ENCODE measurements around the gene SAPCD2.
"Not testable (repeated sequence)": the region's sequence is repeated elsewhere in the genome, so short reads cannot be mapped to it uniquely, and the experiment has no call there.

SAPCD2 gene

GRCh38 chr9:137070201-137070905 is at the start of gene SAPCD2:
Gene SAPCD2 (minus strand): TSS chr9:137070557. CDS start chr9:137070460, 97 bp downstream.
- H3K4me1 Mint-ChIP-seq (ENCODE audit: low read depth), result peaks cover 13% of the 10 kb centered on the region
- peaks cover 3% of the 10 kb centered on the region for H3K36me3 Mint-ChIP-seq (ENCODE audit: low read depth)
- no peaks in the 10 kb centered on the region for H3K9me3 Mint-ChIP-seq
- H3K27me3 Mint-ChIP-seq (ENCODE audit: low read depth), result no peaks in the 10 kb centered on the region
- H3K4me3 Mint-ChIP-seq, result peak within 1 kb of the TSS; percentile 85
- H3K27ac Mint-ChIP-seq, result peak within 1 kb of the TSS; percentile 77

GRCh38 chr9:137118092-137118603 is 47.8 kb upstream of the SAPCD2 start:
- H3K9me3 Mint-ChIP-seq; H3K27ac Mint-ChIP-seq; H3K36me3 Mint-ChIP-seq (ENCODE audit: low read depth); H3K4me3 Mint-ChIP-seq; H3K27me3 Mint-ChIP-seq (ENCODE audit: low read depth): not testable (repeated sequence)
- H3K4me1 Mint-ChIP-seq (ENCODE audit: low read depth), result peaks cover 12% of the 10 kb centered on the region

GRCh38 chr9:137117269-137117731 is 46.9 kb upstream of the SAPCD2 start:
- Mint-ChIP-seq H3K9me3 (no peaks in the 10 kb centered on the region), H3K4me3 (no peak overlapping the region), H3K36me3 (ENCODE audit: low read depth) (no peaks in the 10 kb centered on the region), H3K4me1 (ENCODE audit: low read depth) (peaks cover 10% of the 10 kb centered on the region), H3K27me3 (ENCODE audit: low read depth) (no peaks in the 10 kb centered on the region), H3K27ac (no peak overlapping the region)

GRCh38 chr9:137116728-137117127 is 46.4 kb upstream of the SAPCD2 start:
- Mint-ChIP-seq H3K27ac (no peak overlapping the region), H3K4me1 (ENCODE audit: low read depth) (peaks cover 6% of the 10 kb centered on the region)

GRCh38 chr9:137116027-137116507 is 45.7 kb upstream of the SAPCD2 start:
- Mint-ChIP-seq H3K27ac (no peak overlapping the region), H3K27me3 (ENCODE audit: low read depth) (no peaks in the 10 kb centered on the region), H3K4me3 (no peak overlapping the region), H3K9me3 (no peaks in the 10 kb centered on the region), H3K36me3 (ENCODE audit: low read depth) (no peaks in the 10 kb centered on the region), H3K4me1 (ENCODE audit: low read depth) (peaks cover 6% of the 10 kb centered on the region)

More at GRCh38 chr9:137116728-137117127, 46.4 kb upstream of the SAPCD2 start:
- no peaks in the 10 kb centered on the region for H3K9me3 Mint-ChIP-seq
- H3K36me3 Mint-ChIP-seq (ENCODE audit: low read depth), result no peaks in the 10 kb centered on the region
- no peak overlapping the region for H3K4me3 Mint-ChIP-seq
- H3K27me3 Mint-ChIP-seq (ENCODE audit: low read depth), result no peaks in the 10 kb centered on the region

- no peak overlapping the region for H3K4me3 Mint-ChIP-seq
- no peaks in the 10 kb centered on the region for H3K27me3 Mint-ChIP-seq (ENCODE audit: low read depth)
- H3K9me3 Mint-ChIP-seq, result no peaks in the 10 kb centered on the region
- H3K4me1 Mint-ChIP-seq (ENCODE audit: low read depth), result peaks cover 8% of the 10 kb centered on the region
- no peak overlapping the region for H3K27ac Mint-ChIP-seq
- H3K36me3 Mint-ChIP-seq (ENCODE audit: low read depth), result peaks cover 3% of the 10 kb centered on the region
Measured at GRCh38 chr9:137115394-137116026, 45.2 kb upstream of the SAPCD2 start.

- peaks cover 8% of the 10 kb centered on the region for H3K4me1 Mint-ChIP-seq (ENCODE audit: low read depth)
- no peaks in the 10 kb centered on the region for H3K9me3 Mint-ChIP-seq
- H3K4me3 Mint-ChIP-seq, result peak within 1 kb of the TSS; percentile 70
- H3K27ac Mint-ChIP-seq, result no peak within 1 kb of the TSS
- H3K36me3 Mint-ChIP-seq (ENCODE audit: low read depth), result peaks cover 3% of the 10 kb centered on the region
- H3K27me3 Mint-ChIP-seq (ENCODE audit: low read depth), result no peaks in the 10 kb centered on the region
Measured at GRCh38 chr9:137114613-137115393, 44.4 kb upstream of the SAPCD2 start, which contains the start of gene DPP7. Gene DPP7 (minus strand): TSS chr9:137114733. CDS start chr9:137114713, 20 bp downstream.

- H3K4me1 Mint-ChIP-seq (ENCODE audit: low read depth), result peaks cover 8% of the 10 kb centered on the region
- H3K4me3 Mint-ChIP-seq, result peak overlapping the region; percentile 61
- no peaks in the 10 kb centered on the region for H3K27me3 Mint-ChIP-seq (ENCODE audit: low read depth)
- no peak overlapping the region for H3K27ac Mint-ChIP-seq
- H3K36me3 Mint-ChIP-seq (ENCODE audit: low read depth), result peaks cover 3% of the 10 kb centered on the region
- H3K9me3 Mint-ChIP-seq, result no peaks in the 10 kb centered on the region
Measured at GRCh38 chr9:137114220-137114612, 43.9 kb upstream of the SAPCD2 start.

- H3K27me3 Mint-ChIP-seq (ENCODE audit: low read depth), result no peaks in the 10 kb centered on the region
- H3K36me3 Mint-ChIP-seq (ENCODE audit: low read depth), result peaks cover 3% of the 10 kb centered on the region
- no peak overlapping the region for H3K27ac Mint-ChIP-seq
- H3K9me3 Mint-ChIP-seq, result no peaks in the 10 kb centered on the region
- peaks cover 5% of the 10 kb centered on the region for H3K4me1 Mint-ChIP-seq (ENCODE audit: low read depth)
- peak overlapping the region; percentile 70 for H3K4me3 Mint-ChIP-seq
Measured at GRCh38 chr9:137113385-137114159, 43.2 kb upstream of the SAPCD2 start.

GRCh38 chr9:137112564-137113384 is 42.4 kb upstream of the SAPCD2 start:
- peak overlapping the region; percentile 70 for H3K4me3 Mint-ChIP-seq
- H3K27me3 Mint-ChIP-seq (ENCODE audit: low read depth), result no peaks in the 10 kb centered on the region
- peaks cover 3% of the 10 kb centered on the region for H3K36me3 Mint-ChIP-seq (ENCODE audit: low read depth)
- H3K27ac Mint-ChIP-seq, result no peak overlapping the region
- peaks cover 5% of the 10 kb centered on the region for H3K4me1 Mint-ChIP-seq (ENCODE audit: low read depth)
- no peaks in the 10 kb centered on the region for H3K9me3 Mint-ChIP-seq

- H3K27ac Mint-ChIP-seq, result no peak overlapping the region
- H3K36me3 Mint-ChIP-seq (ENCODE audit: low read depth), result peaks cover 3% of the 10 kb centered on the region
- no peaks in the 10 kb centered on the region for H3K9me3 Mint-ChIP-seq
- no peak overlapping the region for H3K4me3 Mint-ChIP-seq
- H3K27me3 Mint-ChIP-seq (ENCODE audit: low read depth), result no peaks in the 10 kb centered on the region
- peaks cover 5% of the 10 kb centered on the region for H3K4me1 Mint-ChIP-seq (ENCODE audit: low read depth)
Measured at GRCh38 chr9:137111788-137112563, 41.6 kb upstream of the SAPCD2 start.

GRCh38 chr9:137110911-137111787 is 40.8 kb upstream of the SAPCD2 start:
- Mint-ChIP-seq H3K4me3 (no peak overlapping the region), H3K36me3 (ENCODE audit: low read depth) (peaks cover 3% of the 10 kb centered on the region), H3K27me3 (ENCODE audit: low read depth) (no peaks in the 10 kb centered on the region), H3K9me3 (no peaks in the 10 kb centered on the region), H3K27ac (no peak overlapping the region), H3K4me1 (ENCODE audit: low read depth) (peaks cover 5% of the 10 kb centered on the region)

Measured in T-helper 1 cell treated with Interleukin-12 subunit alpha and Interleukin-12 subunit beta and Interleukin-4 antibody, amounts not matched to agents 30 μg/mL and 1 μg/mL, for 36 hours (primary cell).